ENCODE measurements around the gene UPF1. TPM values are rescaled to one million over a fixed set of nuclear protein-coding genes. Genes with fewer than 3 reads are reported as not detected.

UPF1 gene
- total RNA-seq, result 49.0 and 51.0 TPM in 2 replicates

DNA sequence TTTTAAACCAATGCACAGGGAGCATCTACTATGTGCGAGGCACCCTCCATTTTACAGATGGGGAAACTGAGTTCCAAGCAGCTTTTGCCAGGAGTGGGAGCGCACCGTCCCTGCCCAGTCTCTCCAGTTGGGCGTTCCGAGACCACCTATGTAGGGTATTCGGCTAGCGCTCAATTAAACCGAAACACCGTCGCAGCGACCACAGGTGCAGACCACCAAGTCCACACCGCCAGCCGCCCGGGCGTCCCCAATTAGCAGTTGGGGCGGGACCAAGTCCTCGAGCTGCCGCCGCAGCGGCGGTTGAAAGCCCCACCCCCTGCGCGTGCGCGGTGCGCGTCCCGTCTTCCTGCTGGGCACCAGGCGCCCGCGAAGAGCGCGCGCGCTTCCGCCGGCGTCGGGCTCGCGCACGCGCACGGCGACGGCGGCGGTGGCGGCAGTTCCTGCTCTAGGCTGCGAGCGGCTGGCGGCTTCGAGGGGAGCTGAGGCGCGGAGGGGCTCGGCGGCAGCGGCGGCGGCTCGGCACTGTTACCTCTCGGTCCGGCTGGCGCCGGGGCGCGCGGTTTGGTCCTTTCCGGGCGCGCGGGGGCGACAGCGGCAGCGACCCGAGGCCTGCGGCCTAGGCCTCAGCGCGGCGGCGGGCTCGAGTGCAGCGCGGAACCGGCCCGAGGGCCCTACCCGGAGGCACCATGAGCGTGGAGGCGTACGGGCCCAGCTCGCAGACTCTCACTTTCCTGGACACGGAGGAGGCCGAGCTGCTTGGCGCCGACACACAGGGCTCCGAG lies at the start of gene UPF1:
TSS of gene UPF1 (plus strand) at position 436 of the 782 bp plus-strand sequence. CDS start at position 687, 251 bp downstream.
- TF ChIP-seq, protein P1, sequence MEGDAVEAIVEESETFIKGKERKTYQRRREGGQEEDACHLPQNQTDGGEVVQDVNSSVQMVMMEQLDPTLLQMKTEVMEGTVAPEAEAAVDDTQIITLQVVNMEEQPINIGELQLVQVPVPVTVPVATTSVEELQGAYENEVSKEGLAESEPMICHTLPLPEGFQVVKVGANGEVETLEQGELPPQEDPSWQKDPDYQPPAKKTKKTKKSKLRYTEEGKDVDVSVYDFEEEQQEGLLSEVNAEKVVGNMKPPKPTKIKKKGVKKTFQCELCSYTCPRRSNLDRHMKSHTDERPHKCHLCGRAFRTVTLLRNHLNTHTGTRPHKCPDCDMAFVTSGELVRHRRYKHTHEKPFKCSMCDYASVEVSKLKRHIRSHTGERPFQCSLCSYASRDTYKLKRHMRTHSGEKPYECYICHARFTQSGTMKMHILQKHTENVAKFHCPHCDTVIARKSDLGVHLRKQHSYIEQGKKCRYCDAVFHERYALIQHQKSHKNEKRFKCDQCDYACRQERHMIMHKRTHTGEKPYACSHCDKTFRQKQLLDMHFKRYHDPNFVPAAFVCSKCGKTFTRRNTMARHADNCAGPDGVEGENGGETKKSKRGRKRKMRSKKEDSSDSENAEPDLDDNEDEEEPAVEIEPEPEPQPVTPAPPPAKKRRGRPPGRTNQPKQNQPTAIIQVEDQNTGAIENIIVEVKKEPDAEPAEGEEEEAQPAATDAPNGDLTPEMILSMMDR (IDR thresholded peaks at IDR 0.05; ENCODE audit: insufficient read depth, low read depth, low read length), result no peak
- peak within 1 kb of the TSS; percentile 65 for H3K4me3 ChIP-seq (ENCODE audit: low read depth, low read length)
- peak; percentile 92 for DNase-seq (ENCODE audit: low read depth)

DNA sequence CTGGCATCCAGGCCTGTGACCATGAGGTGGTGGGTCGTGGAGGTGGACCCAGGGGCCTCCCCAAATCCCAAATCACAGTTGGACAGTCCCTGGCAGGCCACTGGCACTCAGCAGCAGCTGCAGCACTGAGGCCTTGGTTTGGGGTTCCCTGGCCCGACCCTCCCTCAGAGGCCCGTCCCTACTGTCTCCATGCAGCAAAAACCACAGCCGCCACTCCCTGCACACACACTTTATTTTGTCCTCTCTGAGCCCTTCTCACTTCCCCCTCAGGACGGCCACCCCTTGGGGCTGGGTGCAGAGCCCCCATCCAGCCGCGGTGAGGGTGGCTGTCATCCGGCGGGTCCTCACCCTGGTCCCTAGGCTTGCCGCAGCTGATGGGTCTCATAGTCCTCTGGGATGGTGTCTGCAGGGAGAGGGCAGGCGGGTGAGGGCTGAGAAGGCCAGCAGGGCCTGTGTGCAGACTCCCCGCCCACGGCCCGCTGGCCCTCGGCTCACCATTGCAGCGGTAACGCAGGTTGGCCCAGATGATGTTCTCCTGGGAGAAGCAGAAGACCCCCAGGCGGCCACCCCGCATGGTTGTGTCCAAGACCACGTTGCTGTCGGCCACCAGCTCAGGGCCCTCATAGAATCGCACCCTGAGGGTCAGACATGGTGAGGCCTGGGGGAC lies 49.1 kb upstream of the UPF1 start:
- TF ChIP-seq, protein P1 (IDR thresholded peaks at IDR 0.05; ENCODE audit: insufficient read depth, low read depth, low read length), result no peak
- H3K4me3 ChIP-seq (ENCODE audit: low read depth, low read length), result no peak overlapping the region
- DNase-seq (ENCODE audit: low read depth), result no peak

DNA sequence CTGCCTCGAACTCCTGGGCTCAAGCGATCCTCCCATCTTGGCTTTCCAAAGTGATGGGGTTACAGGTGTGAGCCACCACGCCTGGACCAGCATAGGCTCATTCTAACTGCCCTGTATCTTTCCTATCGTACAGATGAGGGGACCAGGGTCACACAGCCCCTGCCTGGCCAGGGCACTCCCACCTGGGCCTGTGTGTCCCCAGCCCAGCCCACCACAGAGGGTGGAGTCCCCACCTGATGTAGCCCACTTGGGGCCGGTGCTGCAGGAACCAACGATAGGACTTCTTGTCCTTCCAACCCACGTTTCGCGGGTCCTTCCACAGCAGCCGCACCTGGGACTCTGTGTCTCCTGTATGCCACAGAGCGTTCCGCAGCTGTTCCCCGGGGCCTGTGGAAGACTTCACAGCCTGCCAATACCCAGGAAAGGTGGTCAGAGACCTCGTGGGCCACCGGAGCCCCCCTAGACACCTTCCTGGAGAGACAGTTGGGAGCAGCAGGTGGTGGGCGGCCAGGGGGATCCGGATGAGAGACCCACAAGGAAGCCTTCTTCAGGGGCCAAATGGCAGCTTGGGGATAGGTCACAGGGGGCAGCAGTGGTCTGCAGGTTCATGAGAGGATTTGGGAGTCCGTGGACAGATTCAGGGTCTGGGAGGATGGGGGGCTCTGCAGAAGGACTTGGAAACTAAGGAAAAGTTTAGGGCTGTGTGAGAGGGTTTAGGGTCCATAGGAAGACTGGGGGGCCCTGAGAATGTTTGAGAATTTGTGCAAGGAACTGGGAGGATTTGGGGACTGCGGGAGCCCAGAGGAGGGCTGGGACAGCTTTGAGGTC lies 47.6 kb upstream of the UPF1 start:
- no peak for DNase-seq (ENCODE audit: low read depth)
- H3K4me3 ChIP-seq (ENCODE audit: low read depth, low read length), result no peak overlapping the region
- TF ChIP-seq, protein P1 (IDR thresholded peaks at IDR 0.05; ENCODE audit: insufficient read depth, low read depth, low read length), result no peak

DNA sequence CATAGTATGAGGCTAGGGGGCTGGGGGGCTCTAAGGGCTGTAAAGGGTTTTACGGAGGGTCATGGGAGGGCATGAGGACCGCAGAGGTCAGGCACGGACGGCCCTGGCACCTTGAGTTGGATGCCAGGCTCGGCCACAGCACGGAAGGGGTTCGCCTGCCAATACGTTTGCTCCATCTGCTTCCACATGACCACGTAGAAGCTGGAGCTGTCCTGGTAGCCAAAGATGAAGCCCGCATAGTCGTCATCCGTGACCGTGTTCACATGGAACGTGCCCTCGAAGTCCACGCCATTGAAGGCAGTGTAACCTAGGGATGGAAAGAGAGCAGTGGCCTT lies 47.0 kb upstream of the UPF1 start:
- no peak for DNase-seq (ENCODE audit: low read depth)
- no peak overlapping the region for H3K4me3 ChIP-seq (ENCODE audit: low read depth, low read length)
- TF ChIP-seq, protein P1 (IDR thresholded peaks at IDR 0.05; ENCODE audit: insufficient read depth, low read depth, low read length), result no peak

DNA sequence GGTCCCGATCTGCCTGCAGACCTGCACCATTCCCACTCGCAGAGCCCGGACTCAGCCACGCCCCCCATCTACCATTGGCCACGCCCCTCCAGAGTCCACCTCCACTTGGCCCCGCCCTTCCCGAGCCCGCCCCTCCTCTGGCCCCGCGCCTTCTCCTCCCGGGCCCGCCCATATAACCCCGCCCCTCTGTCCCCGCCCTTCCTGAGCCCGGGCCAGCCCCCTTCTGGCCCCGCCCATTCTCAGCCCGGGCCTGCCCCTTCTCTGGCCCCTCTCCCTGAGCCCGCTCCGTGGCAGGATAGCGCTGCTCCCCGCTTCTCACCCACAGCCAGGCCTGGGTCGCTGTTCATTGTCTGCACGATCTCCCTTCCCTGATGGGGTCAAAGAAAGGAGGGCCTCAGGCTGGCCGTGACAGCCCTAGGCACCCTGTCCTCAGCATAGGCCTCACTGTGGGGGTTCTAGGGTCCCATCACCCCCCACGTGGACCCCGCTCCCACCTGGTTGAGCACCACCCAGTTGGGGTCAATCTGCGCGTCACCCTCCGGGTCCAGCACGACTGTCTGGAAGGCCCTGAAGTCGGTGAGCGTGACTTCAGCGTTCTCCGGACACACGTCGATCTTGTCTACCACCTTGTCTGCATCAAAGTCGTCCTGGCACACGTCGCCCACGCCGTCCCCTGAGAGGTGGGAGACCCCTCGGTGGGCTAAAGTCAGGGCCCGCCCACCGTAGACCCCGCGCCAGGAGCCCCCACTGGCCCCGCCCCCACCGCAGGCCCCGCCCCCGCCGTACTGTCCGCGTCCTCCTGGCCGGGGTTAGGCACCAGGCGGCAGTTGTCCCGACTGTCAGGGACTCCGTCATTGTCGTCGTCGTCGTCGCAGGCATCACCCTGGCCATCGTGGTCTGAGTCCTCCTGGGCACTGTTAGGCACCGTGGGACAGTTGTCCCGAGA lies 46.3 kb upstream of the UPF1 start:
- peak overlapping the region; percentile 43 for H3K4me3 ChIP-seq (ENCODE audit: low read depth, low read length)
- DNase-seq (ENCODE audit: low read depth), result peak; percentile 78
- TF ChIP-seq, protein P1 (IDR thresholded peaks at IDR 0.05; ENCODE audit: insufficient read depth, low read depth, low read length), result no peak

All from fibroblast of villous mesenchyme (primary cell).